Uterus (tissue), 4 donors: ENCODE data around the gene ACSF3. TPM values are rescaled to one million over a fixed set of nuclear protein-coding genes. Genes with fewer than 3 reads are reported as not detected.

Source experiments
- DNase-seq, 2 donors: peaks; one replicate each; pipeline ENCODE4 v3.0.0-alpha.2; 2019 to 2020
- H3K27ac ChIP-seq, 2 donors: fragments of 200-600 bp; sonication (generic); 1 replicate in 1 of 2; 2 replicates in 1 of 2; pipeline ENCODE4 v1.5.1; 2016 to 2018
- H3K27me3 ChIP-seq, 2 donors: fragments of 200-600 bp; sonication (generic); one replicate each; pipeline ENCODE4 v1.5.1; 2018 to 2019; ENCODE audit warnings: control low read depth in 1 of 2
- H3K36me3 ChIP-seq, 2 donors: fragments of 200-600 bp; sonication (generic); one replicate each; pipeline ENCODE4 v1.5.1; 2019; ENCODE audit warnings: control low read depth in 1 of 2
- H3K4me1 ChIP-seq, 2 donors: fragments of 200-600 bp; sonication (generic); one replicate each; pipeline ENCODE4 v1.5.1; 2018 to 2019; ENCODE audit warnings: control low read depth in 1 of 2
- H3K4me3 ChIP-seq, 2 donors: fragments of 200-600 bp; sonication (generic); 1 replicate in 1 of 2; 2 replicates in 1 of 2; pipeline ENCODE4 v1.5.1; 2018 to 2019; ENCODE audit warnings: mild to moderate bottlenecking in 1 of 2
- H3K9me3 ChIP-seq, 2 donors: fragments of 200-600 bp; sonication (generic); one replicate each; pipeline ENCODE4 v1.5.1; 2019; ENCODE audit warnings: control low read depth in 1 of 2
- CTCF ChIP-seq, 4 experiments: fragments of 200-600 bp in 2 of 4; fragments of 450-650 bp in 2 of 4; sonication (generic) in 2 of 4; IDR thresholded peaks; one replicate each; pipeline ENCODE4 v1.5.1; 2016 to 2019; ENCODE audit warnings: antibody characterized with exemption in 4 of 4, mild to moderate bottlenecking in 2 of 4, moderate library complexity in 1 of 4
- POLR2A ChIP-seq, 2 donors: fragments of 450-650 bp; IDR thresholded peaks; one replicate each; pipeline ENCODE4 v1.6.1; 2016; ENCODE audit warnings: antibody characterized with exemption in 2 of 2, mild to moderate bottlenecking in 1 of 2, moderate library complexity in 1 of 2
- intact Hi-C: fragments of 100-400 bp; cut with DNase I; formaldehyde crosslinking; loops from one replicate; pipeline ENCODE4 v1.15.1; 2023; ENCODE audit warnings: low total_unique reads
- total RNA-seq, 4 donors: library from RNA; depleted of rRNA in 3 of 4; stranded (reverse); fragments of >200 nt in 3 of 4; gene quantifications; one replicate each; pipeline versions ENCODE4 v1.1.0 to v1.2.4, GENCODE V29; 2014 to 2023
- donor health status: DM: yes; HTN: yes; CAD: no.

Gene ACSF3
- total RNA-seq, 4 donors from 2014 or later, result 7.4 to 39.0 (median 18.2) TPM

GRCh38 chr16:89169778-89170177 lies 76.1 kb downstream of the ACSF3 start:
- H3K36me3 ChIP-seq, result no peaks in the 10 kb centered on the region
- TF ChIP-seq CTCF (IDR thresholded peaks at IDR 0.05) (no peak), POLR2A (IDR thresholded peaks at IDR 0.05) (no peak)
- no peak overlapping the region for H3K27ac ChIP-seq
- peaks cover 22 to 23% of the 10 kb centered on the region in 2 donors for H3K27me3 ChIP-seq
- no peaks in the 10 kb centered on the region for H3K9me3 ChIP-seq
- no peak overlapping the region for H3K4me3 ChIP-seq
- no peak for DNase-seq
- intact Hi-C loops, result no loop called here
- no peaks in the 10 kb centered on the region for H3K4me1 ChIP-seq

GRCh38 chr16:89170346-89171215 lies 76.9 kb downstream of the ACSF3 start:
- Histone ChIP-seq H3K4me1 (no peaks in the 10 kb centered on the region), H3K9me3 (no peaks in the 10 kb centered on the region), H3K4me3 (no peak overlapping the region), H3K27me3 (peaks cover 19 to 23% of the 10 kb centered on the region in 2 donors), H3K36me3 (no peaks in the 10 kb centered on the region), H3K27ac (no peak overlapping the region)
- DNase-seq, result no peak
- TF ChIP-seq CTCF (IDR thresholded peaks at IDR 0.05) (no peak), POLR2A (IDR thresholded peaks at IDR 0.05) (no peak)
- intact Hi-C loops, result no loop called here

- DNase-seq, result peak; percentile 50 to 61
- no peaks in the 10 kb centered on the region for H3K4me1 ChIP-seq
- no peak within 1 kb of the TSS for H3K27ac ChIP-seq
- H3K4me3 ChIP-seq, result no peak within 1 kb of the TSS
- H3K36me3 ChIP-seq, result no peaks in the 10 kb centered on the region
- no peaks in the 10 kb centered on the region for H3K9me3 ChIP-seq
- H3K27me3 ChIP-seq, result peaks cover 19 to 23% of the 10 kb centered on the region in 2 donors
- TF ChIP-seq CTCF (IDR thresholded peaks at IDR 0.05) (no peak), POLR2A (IDR thresholded peaks at IDR 0.05) (no peak)
- intact Hi-C loops, result no loop called here
These were observed 77.8 kb downstream of the ACSF3 start, which contains the start of gene CDH15 for GRCh38 chr16:89171216-89172170. Gene CDH15, plus strand, starts transcription at chr16:89171748. Its CDS starts 84 bp downstream, at chr16:89171832.

- H3K36me3 ChIP-seq, result no peaks in the 10 kb centered on the region
- intact Hi-C loops, result no loop called here
- H3K27me3 ChIP-seq, result peaks cover 19 to 23% of the 10 kb centered on the region in 2 donors
These were observed 78.5 kb downstream of the ACSF3 start for GRCh38 chr16:89172171-89172527.

GRCh38 chr16:89172528-89173173 lies 79.0 kb downstream of the ACSF3 start:
- no peaks in the 10 kb centered on the region for H3K9me3 ChIP-seq
- no peaks in the 10 kb centered on the region for H3K36me3 ChIP-seq
- no peak overlapping the region for H3K27ac ChIP-seq
- H3K27me3 ChIP-seq, result peaks cover 19 to 23% of the 10 kb centered on the region in 2 donors
- no peak overlapping the region for H3K4me3 ChIP-seq
- H3K4me1 ChIP-seq, result no peaks in the 10 kb centered on the region
- no peak for TF ChIP-seq CTCF (IDR thresholded peaks at IDR 0.05)
- TF ChIP-seq POLR2A (IDR thresholded peaks at IDR 0.05), result no peak
- no peak for DNase-seq
- intact Hi-C loops, result no loop called here

More at GRCh38 chr16:89172171-89172527, 78.5 kb downstream of the ACSF3 start:
- Histone ChIP-seq H3K4me1 (no peaks in the 10 kb centered on the region), H3K27ac (no peak overlapping the region), H3K9me3 (no peaks in the 10 kb centered on the region), H3K4me3 (no peak overlapping the region)
- DNase-seq, result no peak
- TF ChIP-seq POLR2A (IDR thresholded peaks at IDR 0.05), result no peak
